GM21737 (cell line): ENCODE data around the gene PDE9A.

Experiments
- ATAC-seq: cut with Tn5 transposase; IDR thresholded peaks from one replicate; pipeline ENCODE4 v1.9.1; 2021; ENCODE audit warnings: mild to moderate bottlenecking, moderate library complexity; ENCODE audit not compliant: unreplicated experiment

Gene PDE9A

GRCh38 chr21:42655796-42656770, 2.7 kb downstream of the PDE9A start:
- no peak for ATAC-seq

- no peak for ATAC-seq
These were observed 3.5 kb downstream of the PDE9A start for GRCh38 chr21:42656872-42657271.

GRCh38 chr21:42657676-42658319, 4.4 kb downstream of the PDE9A start:
- no peak for ATAC-seq

- no peak for ATAC-seq
These were observed 5.1 kb downstream of the PDE9A start for GRCh38 chr21:42658320-42659105.

- ATAC-seq = no peak
These were observed 6.1 kb downstream of the PDE9A start for GRCh38 chr21:42659416-42660117.

GRCh38 chr21:42660118-42660470, 6.7 kb downstream of the PDE9A start:
- no peak for ATAC-seq

- no peak for ATAC-seq
These were observed 8.4 kb downstream of the PDE9A start for GRCh38 chr21:42661688-42662429.

- ATAC-seq = no peak
These were observed 9.2 kb downstream of the PDE9A start for GRCh38 chr21:42662430-42663199.

GRCh38 chr21:42663200-42663750, 9.9 kb downstream of the PDE9A start:
- no peak for ATAC-seq

- no peak for ATAC-seq
These were observed 10.6 kb downstream of the PDE9A start for GRCh38 chr21:42663860-42664535.

GRCh38 chr21:42664614-42665013, 11.2 kb downstream of the PDE9A start:
- ATAC-seq = no peak

GRCh38 chr21:42665026-42665425, 11.6 kb downstream of the PDE9A start:
- no peak for ATAC-seq

- no peak for ATAC-seq
These were observed 12.1 kb downstream of the PDE9A start for GRCh38 chr21:42665484-42665883.

GRCh38 chr21:42666023-42666747, 12.8 kb downstream of the PDE9A start:
- ATAC-seq = no peak

GRCh38 chr21:42666925-42667324, 13.5 kb downstream of the PDE9A start:
- no peak for ATAC-seq

- ATAC-seq = no peak
These were observed 15.0 kb downstream of the PDE9A start for GRCh38 chr21:42668298-42668992.

- no peak for ATAC-seq
These were observed 15.6 kb downstream of the PDE9A start for GRCh38 chr21:42669041-42669440.
